Spinal cord (tissue), 10 donors: Measurements from ENCODE around the gene PPIL1. TPM values are rescaled to one million over a fixed set of nuclear protein-coding genes. Genes with fewer than 3 reads are reported as not detected.
"Not testable (repeated sequence)": the region's sequence is repeated elsewhere in the genome, so short reads cannot be mapped to it uniquely, and the experiment has no call there.

Source experiments
- DNase-seq, 6 donors: peaks; one replicate each; pipeline versions ENCODE4 v3.0.0 to v3.0.0-alpha.2; 2013 to 2015; ENCODE audit warnings: low spot score in 6 of 6, low read depth in 4 of 6
- H3K27ac ChIP-seq: one replicate; pipeline ENCODE4 v1.5.1; 2013; ENCODE audit warnings: low read depth, low read length, control low read depth
- H3K27me3 ChIP-seq: one replicate; pipeline ENCODE4 v1.6.1; 2013; ENCODE audit warnings: low read length; ENCODE audit not compliant: control insufficient read depth, insufficient read depth
- H3K36me3 ChIP-seq: one replicate; pipeline ENCODE4 v1.6.1; 2013; ENCODE audit warnings: low read length; ENCODE audit not compliant: control insufficient read depth, insufficient read depth
- H3K4me1 ChIP-seq: one replicate; pipeline ENCODE4 v1.6.1; 2013; ENCODE audit warnings: low read length; ENCODE audit not compliant: control insufficient read depth, insufficient read depth
- H3K4me3 ChIP-seq: one replicate; pipeline ENCODE4 v1.5.1; 2013; ENCODE audit warnings: low read depth, low read length, control low read depth
- H3K9me3 ChIP-seq: one replicate; pipeline ENCODE4 v1.6.1; 2013; ENCODE audit warnings: low read length; ENCODE audit not compliant: control insufficient read depth, insufficient read depth
- WGBS: methylation state at CpG from one replicate; pipeline ENCODE4 v1.1.5; 2013; ENCODE audit warnings: missing lambda C conversion rate; ENCODE audit not compliant: insufficient coverage; 5-methylcytosine and 5-hydroxymethylcytosine counted together
- polyA plus RNA-seq, 2 donors: library from polyadenylated mRNA; unstranded; fragments of 120-200 nt; gene quantifications; one replicate each; pipeline ENCODE4 v1.2.1, GENCODE V29; 2013; ENCODE audit not compliant: insufficient read length in 2 of 2
- total RNA-seq, 2 donors: library from RNA; depleted of rRNA in 1 of 2; stranded (reverse); fragments of 120-200 nt in 1 of 2; fragments of >200 nt in 1 of 2; gene quantifications; one replicate each; pipeline versions ENCODE4 v1.2.3 to v1.2.4, GENCODE V29; 2013 to 2014
- donor health status: healthy.

The PPIL1 gene
- total and polyA plus RNA-seq, 4 donors = 39.2 to 70.1 (median 56.2) TPM

GRCh38 chr6:36821581-36822335 lies 52.8 kb downstream of the PPIL1 start:
- H3K4me1 ChIP-seq = peaks cover 41% of the 10 kb centered on the region
- no peak overlapping the region for H3K27ac ChIP-seq
- H3K9me3 ChIP-seq = no peaks in the 10 kb centered on the region
- DNase-seq = no peak
- no peaks in the 10 kb centered on the region for H3K27me3 ChIP-seq
- H3K4me3 ChIP-seq = no peak overlapping the region
- 90% methylated on average over 13 of the region's 14 CpGs for WGBS
- peaks cover 53% of the 10 kb centered on the region for H3K36me3 ChIP-seq

- Histone ChIP-seq H3K9me3 (no peaks in the 10 kb centered on the region), H3K4me3 (no peak overlapping the region), H3K36me3 (peaks cover 45% of the 10 kb centered on the region), H3K27ac (no peak overlapping the region), H3K27me3 (no peaks in the 10 kb centered on the region), H3K4me1 (peaks cover 32% of the 10 kb centered on the region)
- DNase-seq = no peak
- WGBS = 57% methylated on average over 12 of the region's 12 CpGs
Observed at GRCh38 chr6:36820700-36821580, 53.7 kb downstream of the PPIL1 start.

GRCh38 chr6:36818756-36819155 lies 55.8 kb downstream of the PPIL1 start:
- WGBS = 83% methylated on average over 3 of the region's 4 CpGs
- Histone ChIP-seq H3K4me3 (no peak overlapping the region), H3K27ac (no peak overlapping the region), H3K27me3 (no peaks in the 10 kb centered on the region), H3K36me3 (peaks cover 47% of the 10 kb centered on the region), H3K4me1 (peaks cover 13% of the 10 kb centered on the region), H3K9me3 (no peaks in the 10 kb centered on the region)
- no peak for DNase-seq

GRCh38 chr6:36817847-36818246 lies 56.8 kb downstream of the PPIL1 start:
- Histone ChIP-seq H3K4me3 (no peak overlapping the region), H3K9me3 (no peaks in the 10 kb centered on the region), H3K27me3 (no peaks in the 10 kb centered on the region), H3K36me3 (peaks cover 44% of the 10 kb centered on the region), H3K27ac (no peak overlapping the region), H3K4me1 (peaks cover 6% of the 10 kb centered on the region)
- WGBS = no CpG with 5 or more reads among the region's 3 CpGs
- no peak for DNase-seq

- no peak for DNase-seq
- peaks cover 2% of the 10 kb centered on the region for H3K4me1 ChIP-seq
- WGBS = 86% methylated on average over 8 of the region's 9 CpGs
Observed at GRCh38 chr6:36817176-36817817, 57.3 kb downstream of the PPIL1 start.

DNA sequence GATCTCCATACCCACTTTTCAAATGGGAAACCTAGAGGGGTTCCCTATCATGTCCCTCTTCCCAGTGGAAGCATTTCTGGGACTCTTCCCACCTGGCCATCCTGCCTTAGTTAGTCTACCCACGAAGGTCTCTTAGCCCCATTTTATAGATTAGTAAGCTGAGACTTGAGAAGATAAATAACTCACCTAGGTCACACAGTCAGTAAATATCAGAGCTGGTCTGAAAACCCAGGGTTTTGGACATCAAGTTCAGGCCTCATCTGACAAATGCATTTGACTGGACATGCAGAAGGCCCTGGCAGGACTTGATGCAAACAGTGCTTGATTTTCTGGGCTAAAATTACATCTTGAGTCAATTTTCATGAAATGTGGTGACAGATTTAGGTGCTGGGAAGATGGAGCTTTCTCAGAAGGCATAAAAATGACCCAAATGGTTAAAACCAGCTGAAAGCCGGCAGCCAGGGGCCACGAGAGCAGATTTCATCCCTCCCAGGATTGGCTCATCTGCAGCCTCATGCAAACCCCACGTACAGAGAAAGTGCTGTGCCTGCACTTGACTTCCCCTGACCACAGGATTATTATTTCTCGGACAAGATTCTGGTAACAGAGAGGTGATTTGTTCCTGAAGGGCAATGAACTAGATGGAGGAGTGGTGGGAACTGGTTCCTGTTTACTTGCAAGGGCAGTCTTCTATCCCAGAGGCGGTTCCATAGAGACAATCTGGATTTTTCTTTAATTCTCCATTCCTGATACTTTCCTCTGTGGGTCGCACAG lies 58.5 kb downstream of the PPIL1 start:
- Histone ChIP-seq H3K27me3 (no peaks in the 10 kb centered on the region), H3K9me3 (no peaks in the 10 kb centered on the region), H3K4me1 (peaks cover under 1% of the 10 kb centered on the region), H3K4me3 (no peak overlapping the region), H3K36me3 (peaks cover 28% of the 10 kb centered on the region), H3K27ac (no peak overlapping the region)
- 78% methylated on average over 3 of the region's 7 CpGs for WGBS
- no peak for DNase-seq

More at GRCh38 chr6:36817176-36817817, 57.3 kb downstream of the PPIL1 start:
- peaks cover 39% of the 10 kb centered on the region for H3K36me3 ChIP-seq
- no peak overlapping the region for H3K4me3 ChIP-seq
- H3K27me3 ChIP-seq = no peaks in the 10 kb centered on the region
- H3K27ac ChIP-seq = no peak overlapping the region
- no peaks in the 10 kb centered on the region for H3K9me3 ChIP-seq

DNA sequence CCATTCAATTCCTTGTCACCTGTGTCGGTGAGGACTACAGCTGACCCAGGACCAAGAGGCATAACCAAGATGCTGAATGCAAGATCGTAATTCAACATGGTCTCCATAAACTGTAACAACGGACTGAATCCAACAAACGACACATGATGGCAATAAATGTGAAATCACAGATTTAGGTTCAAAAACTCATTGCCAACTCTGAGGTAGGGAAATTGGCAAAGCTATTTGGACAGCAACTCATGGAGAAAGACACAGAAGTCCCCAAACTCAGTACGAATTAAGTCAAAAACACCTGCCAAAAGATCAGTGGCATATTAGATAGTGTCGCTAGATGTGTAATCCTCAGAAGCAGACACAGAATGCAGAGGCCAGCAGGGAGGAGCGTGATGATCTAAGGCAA lies 60.4 kb downstream of the PPIL1 start:
- no peaks in the 10 kb centered on the region for H3K27me3 ChIP-seq
- DNase-seq = peak in 1 of 6 donors; percentile 54
- H3K9me3 ChIP-seq = no peaks in the 10 kb centered on the region
- no peak overlapping the region for H3K27ac ChIP-seq
- peaks cover 15% of the 10 kb centered on the region for H3K4me1 ChIP-seq
- no peak overlapping the region for H3K4me3 ChIP-seq
- WGBS = 97% methylated on average over 7 of the region's 7 CpGs
- H3K36me3 ChIP-seq = peaks cover 13% of the 10 kb centered on the region

DNA sequence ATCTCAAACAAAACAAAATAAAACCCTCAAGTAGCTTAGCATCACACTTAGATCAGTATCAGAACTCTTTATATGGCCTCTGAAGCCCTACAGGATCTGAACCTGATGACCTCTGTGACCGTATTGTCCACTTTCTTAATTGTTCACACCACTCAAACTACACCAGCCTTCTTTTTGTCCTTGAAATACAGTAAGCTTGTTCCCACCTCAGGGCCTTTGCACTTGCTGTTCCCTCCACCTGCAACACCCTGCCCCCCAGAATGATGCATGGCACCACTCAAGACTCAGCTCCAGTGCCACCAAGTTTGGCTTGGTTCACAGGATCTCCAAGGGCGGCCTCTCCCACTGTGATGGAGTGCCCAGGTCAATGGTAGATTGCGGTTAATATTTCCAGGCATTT lies 61.1 kb downstream of the PPIL1 start:
- no peak overlapping the region for H3K4me3 ChIP-seq
- peaks cover 14% of the 10 kb centered on the region for H3K36me3 ChIP-seq
- WGBS = 100% methylated on average over 1 of the region's 3 CpGs
- H3K4me1 ChIP-seq = peaks cover 15% of the 10 kb centered on the region
- H3K9me3 ChIP-seq = no peaks in the 10 kb centered on the region
- H3K27me3 ChIP-seq = no peaks in the 10 kb centered on the region
- no peak for DNase-seq
- no peak overlapping the region for H3K27ac ChIP-seq

DNA sequence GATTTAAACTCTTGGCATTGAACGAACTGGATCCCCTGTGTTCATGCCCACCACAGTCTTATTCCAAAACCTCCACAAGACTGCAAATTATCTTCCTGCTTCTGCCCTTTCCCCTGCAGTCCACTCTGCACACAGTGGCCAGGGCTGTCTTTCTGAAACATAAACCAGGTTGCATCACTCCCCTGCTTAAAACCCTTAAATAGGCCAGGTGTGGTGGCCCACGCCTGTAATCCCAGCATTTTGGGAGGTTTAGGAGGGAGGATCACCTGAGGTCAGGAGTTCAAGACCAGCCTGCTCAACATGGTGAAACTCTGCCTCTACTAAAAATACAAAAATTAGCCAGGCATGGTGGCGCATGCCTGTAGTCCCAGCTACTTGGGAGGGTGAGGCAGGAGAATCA lies 61.6 kb downstream of the PPIL1 start:
- not testable (repeated sequence) for H3K27ac ChIP-seq, DNase-seq, H3K9me3 ChIP-seq, H3K4me3 ChIP-seq, H3K27me3 ChIP-seq
- WGBS = 54% methylated on average over 1 of the region's 3 CpGs
- H3K36me3 ChIP-seq = peaks cover 17% of the 10 kb centered on the region
- peaks cover 15% of the 10 kb centered on the region for H3K4me1 ChIP-seq
